ENCODE data around the gene SNRNP25. TPM values are rescaled to one million over a fixed set of nuclear protein-coding genes. Genes with fewer than 3 reads are reported as not detected.
A peak's percentile ranks its signal among the peaks of the same experiment; 100 is the strongest.

Gene SNRNP25
- total and polyA plus RNA-seq, 9 of the 15 experiments (the other 6 are each of a cell fraction or from before 2014, with no cell fraction given): 59.0 to 176 (median 108) TPM

GRCh38 chr16:55571-56136, 2.0 kb downstream of the SNRNP25 start:
- TF ChIP-seq RNF219 (CRISPR knock-in tag; IDR thresholded peaks at IDR 0.05) (no peak), RBFOX2 (IDR thresholded peaks at IDR 0.05; ENCODE audit: low read depth, low read length) (0 out of 2 replicates have a peak, but pooled peaks have one; percentile 16), ZNF197 (CRISPR knock-in tag; IDR thresholded peaks at IDR 0.05; ENCODE audit: low read depth) (no peak), ZNF444 (CRISPR knock-in tag; IDR thresholded peaks at IDR 0.05) (no peak), TSHZ1 (CRISPR knock-in tag; IDR thresholded peaks at IDR 0.05) (no peak), IRF9 (tag; IDR thresholded peaks at IDR 0.05) (no peak)
- ChIA-PET POLR2A (interaction anchor here (0.7 to 1.4 kb wide), 3 partner anchors 14 to 331 kb away, joined by 3 read pairs; no protein-coding TSS in a partner anchor), CTCF (ENCODE audit: low intra/inter-chr PET ratio) (no interaction called here)
- no peak for FAIRE-seq
- Histone ChIP-seq H3K9me3 (replicated peaks; ENCODE audit: control insufficient read depth, insufficient read depth, low read depth, low read length) (no peaks in the 10 kb centered on the region), H3K4me3 (no peak overlapping the region), H3K4me2 (ENCODE audit: insufficient read depth, low read length) (peak overlapping the region; percentile 73; the same call in 1 of the 2 replicates), H3K79me2 (ENCODE audit: control insufficient read depth, insufficient read depth, low read length) (peaks cover 52% of the 10 kb centered on the region), H3K27ac (ENCODE audit: extremely low read depth, low read depth, low read length) (no peak overlapping the region; the same call in 2 of the 3 replicates), H3K36me3 (ENCODE audit: control insufficient read depth, insufficient read depth, low read length) (peaks cover 54% of the 10 kb centered on the region), H3K9me1 (ENCODE audit: control insufficient read depth, insufficient read depth, low read length) (peaks cover 2% of the 10 kb centered on the region), H4K20me1 (replicated peaks; ENCODE audit: control insufficient read depth, insufficient read depth, low read length) (no peaks in the 10 kb centered on the region; the same call in none of the 2 replicates), H3K27me3 (ENCODE audit: control insufficient read depth in 2 of 2, insufficient read depth in 2 of 2, low read length in 2 of 2) (no peaks in the 10 kb centered on the region), H3K4me1 (replicated peaks in 1 of 2; ENCODE audit: control insufficient read depth in 2 of 2, insufficient read depth in 2 of 2, low read length in 2 of 2) (peaks cover 12 to 21% of the 10 kb centered on the region in 2 experiments; a peak in 3 of 5 replicates), H3K9ac (ENCODE audit: insufficient read depth in 1 of 2, low read depth in 2 of 2, low read length in 2 of 2) (peak overlapping the region in 1 of 2 experiments; percentile 62; a peak in 1 of 4 replicates), H2AFZ (ENCODE audit: low read depth, low read length) (no peak overlapping the region)
- WGBS (ENCODE audit: insufficient coverage, low coverage, missing lambda C conversion rate): 91% methylated on average over 11 of the region's 11 CpGs
- ATAC-seq: no peak
- intact Hi-C loops (cut with micrococcal nuclease) (no loop called here), in situ Hi-C loops (cut with MboI) (no loop called here)
- no TSS peak for BruUV-seq (replicated peaks)
- no peak for DNase-seq (ENCODE audit: extremely low read depth in 1 of 4, low spot score in 3 of 4)
